Thymus (tissue), 11 donors: ENCODE results near the gene ERCC1. TPM values are rescaled to one million over a fixed set of nuclear protein-coding genes. Genes with fewer than 3 reads are reported as not detected.
A peak's percentile ranks its signal among the peaks of the same experiment; 100 is the strongest.

Source experiments
- DNase-seq, 9 donors: peaks; one replicate each; pipeline ENCODE4 v3.0.0-alpha.2; 2013; ENCODE audit warnings: low spot score in 9 of 9, low read depth in 6 of 9, missing footprints in 1 of 9
- H3K27ac ChIP-seq, 2 donors: one replicate each; pipeline ENCODE4 v1.5.1; 2013; ENCODE audit warnings: control low read depth in 1 of 2, low read depth in 1 of 2, low read length in 1 of 2, mild to moderate bottlenecking in 1 of 2, moderate library complexity in 1 of 2
- H3K27me3 ChIP-seq, 2 donors: one replicate each; pipeline ENCODE4 v1.5.1; 2013; ENCODE audit warnings: low read length in 1 of 2; ENCODE audit not compliant: control insufficient read depth in 2 of 2, insufficient read depth in 1 of 2
- H3K36me3 ChIP-seq, 2 donors: one replicate each; pipeline ENCODE4 v1.5.1; 2013; ENCODE audit warnings: low read length in 1 of 2, mild to moderate bottlenecking in 1 of 2, moderate library complexity in 1 of 2; ENCODE audit not compliant: control insufficient read depth in 2 of 2, insufficient read depth in 2 of 2
- H3K4me1 ChIP-seq, 2 donors: one replicate each; pipeline ENCODE4 v1.5.1; 2013; ENCODE audit warnings: low read length in 2 of 2; ENCODE audit not compliant: control insufficient read depth in 2 of 2, insufficient read depth in 2 of 2
- H3K4me3 ChIP-seq, 2 donors: one replicate each; pipeline ENCODE4 v1.5.1; 2013; ENCODE audit warnings: low read length in 2 of 2, control low read depth in 1 of 2, mild to moderate bottlenecking in 1 of 2
- H3K9me3 ChIP-seq, 2 donors: one replicate each; pipeline ENCODE4 v1.5.1; 2013; ENCODE audit warnings: low read length in 1 of 2, mild to moderate bottlenecking in 1 of 2; ENCODE audit not compliant: control insufficient read depth in 2 of 2, insufficient read depth in 1 of 2
- WGBS: extraction: QIAGEN DNeasy Blood & Tissue Kit; methylation state at CpG from one replicate; pipeline ENCODE4 v1.1.7; 2013; 5-methylcytosine and 5-hydroxymethylcytosine counted together
- polyA plus RNA-seq: library from polyadenylated mRNA; stranded (reverse); fragments of 200-250 nt; gene quantifications from one replicate; pipeline ENCODE4 v1.2.3, GENCODE V29; 2013
- total RNA-seq: library from RNA; stranded (reverse); fragments of 120-200 nt; gene quantifications from one replicate; pipeline ENCODE4 v1.2.4, GENCODE V29; 2013
- donor health status: healthy.

The ERCC1 gene
- total and polyA plus RNA-seq, 2 donors, result 42.6 to 61.6 TPM

DNA sequence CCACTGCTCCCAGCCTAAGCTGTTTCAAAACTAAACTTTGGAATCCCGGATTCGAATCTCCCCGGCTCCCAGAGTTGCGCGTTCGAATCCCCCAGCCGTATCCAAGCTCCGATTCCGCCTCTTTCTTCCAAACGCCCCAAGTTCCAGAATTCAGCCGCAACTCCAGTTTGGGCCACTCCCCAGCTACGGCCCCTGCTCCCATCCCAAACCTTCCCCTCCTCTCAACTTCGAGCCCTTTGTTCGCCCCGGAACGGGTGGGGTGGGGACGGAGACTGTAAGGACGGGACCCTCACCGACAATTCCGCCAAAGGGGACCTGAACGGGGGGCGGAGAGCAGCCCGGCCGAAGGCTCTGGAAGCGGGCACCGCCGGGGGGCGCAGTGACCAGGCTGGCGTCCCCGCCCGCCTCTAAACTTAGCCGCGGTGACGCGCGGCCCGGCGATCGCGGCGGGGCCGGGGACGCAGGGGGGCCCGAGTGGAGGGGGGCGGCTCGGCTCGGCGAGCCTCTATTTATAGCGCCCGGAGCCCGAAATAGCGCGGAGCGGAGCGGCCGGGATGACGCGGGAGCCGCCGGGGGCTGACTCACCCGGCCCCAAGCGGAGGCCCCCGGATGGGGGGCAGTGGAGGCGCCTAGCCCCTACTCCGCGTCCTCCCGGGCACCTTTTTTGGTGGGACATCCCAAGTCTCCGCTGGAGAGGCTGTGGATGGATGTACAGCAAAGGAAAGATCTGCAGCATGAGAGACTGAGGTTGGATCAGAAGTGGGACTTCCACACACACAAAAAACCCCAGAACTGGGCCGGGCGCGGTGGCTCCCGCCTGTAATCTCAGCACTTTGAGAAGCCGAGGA, 4.9 kb upstream of the ERCC1 start:
- Histone ChIP-seq H3K4me1 (peaks cover 7 to 15% of the 10 kb centered on the region in 2 donors), H3K4me3 (peak overlapping the region in 1 of 2 donors; percentile 17), H3K27ac (no peak overlapping the region), H3K9me3 (no peaks in the 10 kb centered on the region), H3K27me3 (peaks cover 22 to 51% of the 10 kb centered on the region in 2 donors), H3K36me3 (no peaks in the 10 kb centered on the region)
- WGBS, result 5% methylated on average over 73 of the region's 73 CpGs
- DNase-seq, result no peak

DNA sequence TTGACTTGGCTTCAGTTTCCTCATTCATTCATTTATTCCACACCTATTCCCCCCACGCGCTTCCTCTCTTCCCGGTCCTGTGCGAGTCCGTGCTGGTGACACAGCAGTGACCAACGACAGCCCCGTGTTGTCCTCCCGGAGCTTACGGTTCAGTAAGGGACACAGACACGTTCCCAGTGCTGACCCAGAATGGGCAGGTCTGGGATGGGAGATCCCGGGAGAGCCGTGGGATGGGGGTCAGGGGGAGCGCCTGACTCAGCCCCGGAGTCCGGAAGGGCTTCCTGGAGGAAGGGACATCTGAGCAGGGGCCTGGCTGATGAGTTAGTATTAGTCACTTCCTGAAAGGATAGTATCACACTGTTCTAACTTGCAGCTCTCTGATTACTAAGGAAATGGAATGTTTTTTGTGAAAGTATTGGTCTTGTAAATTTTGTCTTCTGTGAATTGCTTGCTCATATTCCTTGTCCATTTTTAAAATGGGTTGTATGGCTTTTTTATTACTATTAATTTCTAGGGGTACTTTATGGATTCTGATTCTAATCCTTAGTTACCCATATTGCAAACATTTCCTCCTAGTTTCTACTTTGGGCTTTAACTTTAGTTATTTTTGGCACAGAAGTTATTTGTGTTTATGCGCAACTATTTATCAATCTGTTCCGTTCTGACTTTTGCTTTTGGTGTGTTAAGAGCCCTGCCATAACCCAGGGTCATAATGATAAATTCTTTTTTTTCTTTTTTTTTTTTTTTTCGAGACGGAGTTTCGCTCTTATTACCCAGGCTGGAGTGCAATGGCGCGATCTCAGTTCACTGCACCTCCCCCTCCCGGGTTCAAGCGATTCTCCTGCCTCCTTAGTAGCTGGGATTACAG, 708 bp upstream of the ERCC1 start:
- no peak for DNase-seq
- no peaks in the 10 kb centered on the region for H3K9me3 ChIP-seq
- 48% methylated on average over 24 of the region's 24 CpGs for WGBS
- H3K4me1 ChIP-seq, result peaks cover 16 to 34% of the 10 kb centered on the region in 2 donors
- peaks cover 6 to 9% of the 10 kb centered on the region in 2 donors for H3K36me3 ChIP-seq
- H3K27ac ChIP-seq, result peak overlapping the region; percentile 64 to 83
- peak overlapping the region; percentile 64 to 77 for H3K4me3 ChIP-seq
- peaks cover 17 to 29% of the 10 kb centered on the region in 2 donors for H3K27me3 ChIP-seq

DNA sequence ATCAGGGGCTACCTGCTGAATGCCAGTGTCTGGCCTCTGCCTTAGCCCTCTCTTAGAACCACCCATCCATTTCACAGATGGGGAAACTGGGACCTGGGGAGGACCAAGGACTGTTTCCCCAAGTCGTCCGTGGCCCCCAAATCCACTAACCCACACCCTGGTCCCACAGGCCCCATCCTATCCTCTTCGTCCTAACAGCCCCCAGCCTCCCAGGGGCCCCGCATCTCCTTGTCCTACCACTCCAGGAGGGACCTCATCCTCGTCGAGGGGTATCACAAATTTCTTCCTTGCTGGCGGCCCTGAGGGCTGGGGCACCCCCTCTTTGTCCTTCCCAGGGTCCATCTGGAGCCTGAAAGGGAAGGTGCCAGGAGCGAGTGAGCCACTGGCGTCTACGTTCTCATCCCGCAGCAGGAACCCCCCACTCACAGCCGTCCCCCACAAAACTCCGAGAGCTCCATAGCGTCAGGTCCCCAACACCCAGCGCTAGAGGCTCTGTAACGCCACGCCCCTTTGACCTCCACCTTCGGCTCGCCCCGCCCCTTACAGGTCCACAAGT, 606 bp downstream of the ERCC1 start:
- Histone ChIP-seq H3K36me3 (peaks cover 6 to 9% of the 10 kb centered on the region in 2 donors), H3K4me1 (peaks cover 15 to 39% of the 10 kb centered on the region in 2 donors), H3K27me3 (peaks cover 5 to 16% of the 10 kb centered on the region in 2 donors), H3K4me3 (peak overlapping the region; percentile 64 to 77), H3K9me3 (no peaks in the 10 kb centered on the region), H3K27ac (peak overlapping the region in 1 of 2 donors; percentile 83)
- peak in 1 of 9 donors; percentile 68 for DNase-seq
- WGBS, result 26% methylated on average over 20 of the region's 20 CpGs

DNA sequence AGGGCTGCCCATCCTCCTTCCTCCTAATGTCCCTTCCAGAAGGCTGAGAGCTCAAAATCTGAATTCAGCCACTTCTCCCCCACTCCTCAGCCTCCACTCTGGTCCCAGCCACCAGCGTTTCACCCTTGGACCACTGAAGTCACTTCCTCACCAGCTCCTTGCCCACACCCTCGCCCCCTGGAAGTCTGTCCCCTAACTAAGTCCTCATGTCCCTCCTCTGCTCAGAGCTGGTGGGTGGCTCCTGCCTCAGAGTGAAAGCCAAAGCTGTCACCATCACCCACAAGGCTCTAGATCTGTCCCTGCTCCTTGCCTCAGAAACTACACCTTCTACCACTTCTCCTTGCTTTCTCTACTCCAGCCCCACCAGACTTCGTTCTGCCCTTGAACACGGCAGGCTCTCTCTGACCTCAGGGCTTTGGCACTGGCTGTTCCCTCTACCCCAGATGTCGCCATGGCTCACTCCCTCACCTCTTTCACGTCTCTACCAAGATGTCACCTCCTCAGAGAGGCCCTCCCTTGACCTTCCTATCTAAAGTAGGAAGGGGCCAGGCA, 1.7 kb downstream of the ERCC1 start:
- H3K27ac ChIP-seq, result no peak overlapping the region
- peaks cover 0 to 5% of the 10 kb centered on the region in 2 donors for H3K27me3 ChIP-seq
- peaks cover 15 to 34% of the 10 kb centered on the region in 2 donors for H3K4me1 ChIP-seq
- H3K9me3 ChIP-seq, result no peaks in the 10 kb centered on the region
- no peak for DNase-seq
- 95% methylated on average over 6 of the region's 6 CpGs for WGBS
- H3K36me3 ChIP-seq, result peaks cover 12 to 14% of the 10 kb centered on the region in 2 donors
- no peak overlapping the region for H3K4me3 ChIP-seq

DNA sequence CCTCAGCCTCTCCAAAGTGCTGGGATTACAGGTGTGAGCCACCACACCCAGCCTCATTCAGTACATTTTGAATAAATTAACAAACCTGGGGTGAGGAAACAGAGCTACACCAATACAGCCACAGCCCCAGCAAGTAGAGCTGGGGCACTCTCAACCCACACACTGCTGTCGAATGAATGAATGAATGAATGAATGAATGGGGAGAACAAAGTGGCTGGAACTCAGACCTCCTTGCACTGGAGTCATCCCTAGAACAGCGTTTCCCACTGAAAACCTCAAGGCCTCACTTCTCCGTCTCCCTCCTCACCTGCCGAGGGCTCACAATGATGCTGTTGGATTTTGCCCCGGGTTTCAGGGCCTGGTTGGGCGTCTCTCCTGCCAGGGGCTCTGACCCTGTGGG, 2.8 kb downstream of the ERCC1 start:
- Histone ChIP-seq H3K4me3 (no peak overlapping the region), H3K36me3 (peaks cover 17 to 21% of the 10 kb centered on the region in 2 donors)

DNA sequence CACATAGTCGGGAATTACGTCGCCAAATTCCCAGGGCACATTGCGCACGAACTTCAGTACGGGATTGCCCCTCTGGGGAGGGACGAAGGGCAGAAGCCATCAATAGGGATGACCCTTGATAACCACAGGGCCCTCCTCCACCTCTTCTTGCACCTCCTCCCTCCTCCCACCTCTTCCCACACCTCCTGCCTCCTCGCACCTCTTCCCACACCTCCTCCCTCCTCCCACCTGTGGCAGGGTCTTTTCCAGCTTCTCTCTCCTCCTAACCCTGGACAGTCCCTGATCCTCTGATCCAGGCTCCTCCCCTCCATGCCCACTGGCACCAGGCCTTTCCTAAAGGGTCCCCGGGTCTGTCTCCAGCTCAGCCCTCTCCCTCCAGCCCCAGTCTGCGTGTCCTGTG, 3.4 kb downstream of the ERCC1 start:
- Histone ChIP-seq H3K36me3 (peaks cover 20 to 21% of the 10 kb centered on the region in 2 donors), H3K4me1 (peaks cover 15 to 34% of the 10 kb centered on the region in 2 donors), H3K27ac (no peak overlapping the region), H3K27me3 (no peaks in the 10 kb centered on the region), H3K4me3 (no peak overlapping the region), H3K9me3 (no peaks in the 10 kb centered on the region)
- DNase-seq, result no peak
- WGBS, result 91% methylated on average over 10 of the region's 10 CpGs

More for the DNA sequence above, 2.8 kb downstream of the ERCC1 start:
- Histone ChIP-seq H3K27ac (no peak overlapping the region), H3K9me3 (no peaks in the 10 kb centered on the region), H3K27me3 (no peaks in the 10 kb centered on the region), H3K4me1 (peaks cover 15 to 34% of the 10 kb centered on the region in 2 donors)
- WGBS, result 96% methylated on average over 6 of the region's 6 CpGs
- no peak for DNase-seq

DNA sequence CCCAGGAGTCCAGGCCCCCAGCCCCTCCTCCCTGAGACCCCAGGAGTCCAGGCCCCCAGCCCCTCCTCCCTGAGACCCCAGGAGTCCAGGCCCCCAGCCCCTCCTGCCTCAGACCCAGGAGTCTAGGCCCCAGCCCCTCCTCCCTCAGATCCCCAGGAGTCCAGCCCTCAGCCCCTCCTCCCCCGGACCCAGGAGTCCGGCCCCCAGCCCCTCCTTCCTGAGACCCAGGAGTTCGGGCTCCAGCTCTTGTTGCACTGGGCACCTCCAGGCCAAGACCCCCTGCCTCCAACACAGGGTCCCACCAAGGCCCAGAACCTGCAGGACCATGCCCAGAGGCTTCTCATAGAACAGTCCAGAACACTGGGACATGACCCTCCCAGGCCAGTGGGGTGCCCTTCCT, 3.8 kb downstream of the ERCC1 start:
- no peaks in the 10 kb centered on the region for H3K9me3 ChIP-seq
- H3K27ac ChIP-seq, result peak overlapping the region in 1 of 2 donors; percentile 76
- H3K36me3 ChIP-seq, result peaks cover 20 to 21% of the 10 kb centered on the region in 2 donors
- no peaks in the 10 kb centered on the region for H3K27me3 ChIP-seq
- H3K4me1 ChIP-seq, result peaks cover 15 to 34% of the 10 kb centered on the region in 2 donors
- no peak overlapping the region for H3K4me3 ChIP-seq
- no peak for DNase-seq
- 56% methylated on average over 3 of the region's 3 CpGs for WGBS

DNA sequence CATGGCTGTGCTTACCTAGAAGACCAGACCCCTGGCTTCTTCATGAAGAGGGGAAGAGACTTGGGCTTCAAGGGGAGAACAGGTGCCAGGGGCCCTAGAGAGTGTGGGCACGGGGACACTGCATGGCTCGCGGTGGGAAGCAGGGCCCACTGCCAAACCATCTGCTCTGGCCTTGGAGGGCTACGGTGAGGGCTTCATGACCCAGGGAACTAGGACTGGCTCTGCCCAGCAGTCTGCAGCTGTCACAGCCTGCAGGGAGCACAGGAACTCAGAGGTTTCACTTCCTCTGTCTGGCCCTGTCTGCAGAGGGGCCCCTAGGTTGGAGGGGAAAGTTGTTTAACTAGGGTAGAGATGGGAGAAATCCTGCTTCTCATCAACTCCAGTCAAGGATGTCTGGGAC, 4.3 kb downstream of the ERCC1 start:
- Histone ChIP-seq H3K27ac (peak overlapping the region; percentile 8 to 76), H3K27me3 (no peaks in the 10 kb centered on the region), H3K36me3 (peaks cover 23 to 25% of the 10 kb centered on the region in 2 donors), H3K9me3 (no peaks in the 10 kb centered on the region), H3K4me1 (peaks cover 15 to 34% of the 10 kb centered on the region in 2 donors), H3K4me3 (no peak overlapping the region)
- WGBS, result 6% methylated on average over 4 of the region's 4 CpGs
- peak in 1 of 9 donors; percentile 69 for DNase-seq
